ENCODE data around the gene GUCA1C. TPM values are rescaled to one million over a fixed set of nuclear protein-coding genes. Genes with fewer than 3 reads are reported as not detected.

Gene GUCA1C
- total and polyA plus RNA-seq, 2 donors (not counting 3 experiments of a cell fraction or from before 2014, with no cell fraction given) = not detected

- DNase-seq (ENCODE audit: low read depth, low spot score) = no peak
- Histone ChIP-seq H3K79me2 (ENCODE audit: control insufficient read depth, insufficient read depth, low read length) (no peaks in the 10 kb centered on the region), H2AFZ (ENCODE audit: low read depth, low read length) (no peak overlapping the region), H3K4me3 (replicated peaks in 1 of 3; ENCODE audit: insufficient read depth in 1 of 3, low read depth in 1 of 3, low read length in 3 of 3) (no peak overlapping the region), H3K4me2 (ENCODE audit: insufficient read depth, low read length) (no peak overlapping the region), H3K9me1 (replicated peaks; ENCODE audit: control insufficient read depth, extremely low read depth, insufficient read depth, low read length) (no peaks in the 10 kb centered on the region), H3K27me3 (ENCODE audit: control insufficient read depth in 2 of 2, insufficient read depth in 2 of 2, low read length in 2 of 2) (no peaks in the 10 kb centered on the region), H3K27ac (ENCODE audit: insufficient read depth, low read depth, low read length) (no peak overlapping the region), H3K4me1 (ENCODE audit: control insufficient read depth, extremely low read depth, insufficient read depth, low read length) (no peaks in the 10 kb centered on the region), H4K20me1 (replicated peaks; ENCODE audit: control insufficient read depth, extremely low read depth, insufficient read depth, low read length) (no peaks in the 10 kb centered on the region), H3K36me3 (ENCODE audit: control insufficient read depth in 2 of 2, extremely low read depth in 1 of 2, insufficient read depth in 2 of 2, low read length in 2 of 2) (no peaks in the 10 kb centered on the region), H3K9ac (replicated peaks; ENCODE audit: extremely low read depth, insufficient read depth, low read length) (no peak overlapping the region), H3K9me3 (replicated peaks; ENCODE audit: control insufficient read depth, insufficient read depth, low read length) (no peaks in the 10 kb centered on the region)
- CTCF ChIA-PET = no interaction called here
- POLR2A ChIA-PET = no interaction called here
- dilution Hi-C loops (cut with MboI; ENCODE audit: extremely low pct_ligation_motif_present, low sequenced_read_pairs) = no loop called here
- intact Hi-C loops (cut with micrococcal nuclease) = no loop called here
- no peak for FAIRE-seq
- no TSS peak for BruUV-seq (replicated peaks)
- TF ChIP-seq MYC (IDR thresholded peaks at IDR 0.05; ENCODE audit: low read depth, low read length) (no peak), CTCF (IDR thresholded peaks at IDR 0.05; ENCODE audit: extremely low read depth in 1 of 2, insufficient read depth in 1 of 2, low read depth in 1 of 2, low read length in 2 of 2) (no peak), JUN (IDR thresholded peaks at IDR 0.05; ENCODE audit: borderline replicate concordance, insufficient read depth, insufficient read length, low read depth) (no peak), EZH2 (IDR thresholded peaks at IDR 0.05; ENCODE audit: borderline replicate concordance, low read depth, low read length, severe bottlenecking) (no peak), MAX (IDR thresholded peaks at IDR 0.05; ENCODE audit: insufficient read depth, insufficient read length) (no peak), FOS (IDR thresholded peaks at IDR 0.05; ENCODE audit: borderline replicate concordance, insufficient read depth, low read length) (no peak), POLR2A (IDR thresholded peaks at IDR 0.05; ENCODE audit: low read depth, low read length) (no peak)
Measured at GRCh38 chr3:108998436-108998835, 44.8 kb upstream of the GUCA1C start.
